Measurements from ENCODE around the gene GOLGA3.

GOLGA3 gene

GRCh38 chr12:132724506-132725241 is 104.0 kb downstream of the GOLGA3 start:
- in situ Hi-C loops (cut with HindIII; ENCODE audit: low sequenced_read_pairs) = no loop called here

DNA sequence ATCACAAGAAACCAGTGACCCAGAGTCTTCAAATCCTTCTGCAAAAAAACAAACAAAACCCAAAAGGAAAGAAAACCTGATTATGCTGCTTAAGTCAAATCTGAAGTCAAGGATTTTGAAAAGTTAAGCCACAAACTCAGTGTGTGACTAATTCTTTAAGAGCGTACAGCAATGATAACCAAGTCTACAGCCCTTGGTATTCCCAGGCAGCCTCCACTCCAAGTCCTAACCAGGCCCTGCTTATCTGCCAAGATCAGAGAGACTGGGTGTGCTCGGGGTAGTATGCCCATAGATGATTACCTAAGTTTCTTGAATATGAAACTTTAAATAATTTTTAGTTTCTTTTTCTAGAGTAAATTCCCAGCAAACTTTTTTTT is 104.9 kb downstream of the GOLGA3 start:
- in situ Hi-C loops (cut with HindIII; ENCODE audit: low sequenced_read_pairs) = no loop called here

DNA sequence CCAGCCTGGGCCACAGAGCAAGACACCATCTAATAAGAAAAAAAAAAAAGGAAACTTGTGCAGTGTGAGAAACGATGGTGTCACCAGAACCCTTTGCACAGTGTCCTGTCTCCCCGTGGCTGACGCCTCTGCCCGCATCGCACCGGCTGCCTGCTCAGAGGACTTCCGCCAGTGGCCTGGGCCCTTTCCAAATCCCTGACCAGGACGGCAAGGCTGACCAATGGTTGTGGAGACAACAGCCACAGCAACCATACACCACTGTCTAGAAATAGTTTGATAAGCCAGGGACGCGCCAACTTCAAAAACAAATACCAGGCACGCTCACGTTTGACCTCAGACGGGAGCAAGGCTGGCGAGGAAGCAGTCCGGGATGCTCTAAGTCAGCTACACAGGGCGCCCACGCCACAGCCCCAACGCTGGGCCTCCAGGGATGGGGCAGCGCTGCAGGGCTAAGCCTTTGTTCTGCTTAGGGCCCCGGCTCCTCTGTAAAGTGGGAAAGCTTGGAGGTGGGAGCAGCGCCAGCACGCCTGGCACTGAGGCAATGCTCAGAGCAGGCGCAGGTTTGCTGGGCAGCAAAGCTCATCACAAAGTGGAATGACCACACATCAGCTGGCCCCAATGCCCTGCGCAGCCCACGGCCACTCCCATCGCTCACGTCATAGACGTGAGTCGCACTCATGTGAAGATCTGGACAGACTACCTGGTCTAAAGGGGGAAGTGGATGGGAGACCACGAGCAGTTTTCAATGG is 105.5 kb downstream of the GOLGA3 start:
- in situ Hi-C loops (cut with HindIII; ENCODE audit: low sequenced_read_pairs) = no loop called here

DNA sequence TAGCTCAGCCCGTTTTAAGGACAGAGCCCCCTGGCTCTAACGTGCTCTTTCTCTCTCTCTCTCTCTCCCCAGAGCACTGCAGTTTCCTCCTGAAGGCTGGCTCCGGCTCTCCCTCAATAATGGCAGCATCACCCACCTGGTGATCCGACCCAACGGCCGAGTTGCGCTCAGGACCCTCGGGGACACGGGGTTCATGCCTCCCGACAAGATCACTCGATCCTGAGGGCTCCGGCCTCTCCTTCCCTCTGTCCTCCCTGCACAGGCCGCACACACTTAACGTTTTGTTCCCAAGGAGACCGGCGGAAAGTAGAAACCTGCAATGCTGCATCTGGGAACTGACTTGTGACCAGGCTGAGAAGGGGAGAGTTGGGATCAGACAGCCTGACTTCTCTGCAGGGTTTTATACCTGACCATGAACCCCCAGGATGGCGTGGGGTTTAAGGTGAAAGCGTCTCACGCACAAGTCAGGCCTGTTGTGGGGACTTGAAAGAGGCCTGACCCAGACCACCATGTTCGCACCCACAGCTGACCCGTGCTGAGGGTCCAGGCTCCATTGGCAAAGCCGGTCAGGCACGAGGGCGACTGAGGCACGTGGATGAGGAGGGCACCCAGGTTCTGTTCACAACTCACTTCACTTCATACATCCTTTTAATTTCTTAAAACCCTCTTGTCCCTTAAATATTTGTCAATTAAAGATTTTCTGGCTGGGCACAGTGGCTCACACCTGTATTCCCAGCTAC is 107.9 kb downstream of the GOLGA3 start:
- in situ Hi-C loops (cut with HindIII; ENCODE audit: low sequenced_read_pairs) = no loop called here

DNA sequence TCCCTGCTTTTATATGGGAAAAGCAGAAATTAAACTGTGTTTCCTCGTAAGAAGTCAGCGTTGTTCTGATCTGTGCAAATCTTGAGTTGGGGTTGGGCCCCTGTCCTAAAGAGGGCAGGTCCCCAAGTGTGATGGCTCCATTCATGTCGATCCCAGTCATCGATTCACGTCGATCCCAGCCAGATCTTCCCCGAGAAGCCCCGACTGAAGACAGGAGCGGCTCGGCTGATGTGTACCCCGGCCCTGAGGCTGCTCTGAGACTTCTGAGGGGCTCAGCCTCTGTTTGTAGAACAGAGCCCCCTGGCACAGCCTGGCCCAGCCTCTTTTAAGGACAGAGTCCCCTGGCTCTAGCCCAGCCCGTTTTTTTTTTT is 108.7 kb downstream of the GOLGA3 start:
- in situ Hi-C loops (cut with HindIII; ENCODE audit: low sequenced_read_pairs) = no loop called here

DNA sequence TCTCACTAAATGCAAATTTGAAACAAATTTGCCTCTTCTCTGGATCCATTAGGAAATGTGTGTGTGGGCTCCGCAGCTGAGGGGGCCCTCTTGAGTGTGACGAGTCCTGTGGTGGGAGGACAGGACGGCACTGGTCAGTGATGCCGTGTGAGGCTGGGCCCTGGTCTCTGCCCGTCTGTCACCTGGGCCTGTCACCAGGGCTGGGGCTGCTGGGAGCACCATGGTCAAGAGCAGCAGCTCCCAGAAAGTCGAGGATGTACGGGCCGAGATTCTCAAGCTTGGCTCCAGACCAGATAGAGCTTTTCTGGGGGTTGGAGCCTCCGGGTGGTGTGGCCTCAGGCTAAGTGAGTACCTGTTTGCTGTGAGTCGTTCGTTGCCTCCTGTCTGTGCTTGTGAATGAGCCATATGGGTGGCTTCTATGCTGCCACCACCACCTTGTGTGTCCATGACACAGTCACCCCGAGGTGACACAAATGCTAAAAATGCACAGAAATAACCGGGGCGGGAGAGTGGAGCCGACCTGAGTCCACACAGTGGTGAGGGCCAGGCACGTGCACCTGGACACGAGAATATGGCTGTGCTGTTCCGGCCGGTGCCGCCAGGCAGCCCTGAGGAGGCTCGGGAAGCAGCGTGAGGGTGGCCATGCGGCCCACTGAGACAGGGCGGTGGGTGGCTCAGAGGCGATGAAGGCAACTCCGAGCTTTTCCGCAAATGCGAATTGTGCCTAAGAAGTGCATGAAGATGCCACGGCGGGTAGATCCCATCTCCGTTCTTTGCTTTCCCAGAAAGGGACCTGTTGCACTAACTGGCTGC is 109.3 kb downstream of the GOLGA3 start:
- in situ Hi-C loops (cut with HindIII; ENCODE audit: low sequenced_read_pairs) = no loop called here
